Ishikawa (cell line): ENCODE data around the gene SPAG6.

ENCODE experiments used
- CEBPB ChIP-seq: IDR thresholded peaks from 2 replicates; pipeline ENCODE4 v1.6.1; 2012
- CREB1 ChIP-seq: IDR thresholded peaks from 2 replicates; pipeline ENCODE4 v1.6.1; 2012; ENCODE audit warnings: low read depth
- EGR1 ChIP-seq: IDR thresholded peaks from 2 replicates; pipeline ENCODE4 v1.6.1; 2012
- EP300 ChIP-seq: IDR thresholded peaks from 2 replicates; pipeline ENCODE4 v1.6.1; 2012; ENCODE audit warnings: borderline replicate concordance
- FOXM1 ChIP-seq: IDR thresholded peaks from 2 replicates; pipeline ENCODE4 v1.6.1; 2012; ENCODE audit warnings: low read depth, borderline replicate concordance
- NFIC ChIP-seq: IDR thresholded peaks from 2 replicates; pipeline ENCODE4 v1.6.1; 2012
- RAD21 ChIP-seq: IDR thresholded peaks from 2 replicates; pipeline ENCODE4 v1.6.1; 2012; ENCODE audit warnings: low read depth
- TAF1 ChIP-seq: IDR thresholded peaks from 2 replicates; pipeline ENCODE4 v1.6.1; 2012; ENCODE audit warnings: low read depth, mild to moderate bottlenecking
- TCF12 ChIP-seq: IDR thresholded peaks from 2 replicates; pipeline ENCODE4 v1.6.1; 2012; ENCODE audit warnings: low read depth
- TEAD4 ChIP-seq: IDR thresholded peaks from 2 replicates; pipeline ENCODE4 v1.6.1; 2012
- YY1 ChIP-seq: IDR thresholded peaks from 2 replicates; pipeline ENCODE4 v1.6.1; 2012; ENCODE audit warnings: low read depth
- ZBTB7A ChIP-seq: IDR thresholded peaks from 2 replicates; pipeline ENCODE4 v1.6.1; 2012; ENCODE audit warnings: low read depth
- TF ChIP-seq, protein P1 (sequence below): IDR thresholded peaks from 2 replicates; pipeline ENCODE4 v1.6.1; 2012
- TF ChIP-seq, protein P2 (sequence below): IDR thresholded peaks from 2 replicates; pipeline ENCODE4 v1.6.1; 2012; ENCODE audit warnings: low read depth, mild to moderate bottlenecking
- TF ChIP-seq, protein P3 (sequence below): IDR thresholded peaks from 2 replicates; pipeline ENCODE4 v1.6.1; 2012

SPAG6 gene

DNA sequence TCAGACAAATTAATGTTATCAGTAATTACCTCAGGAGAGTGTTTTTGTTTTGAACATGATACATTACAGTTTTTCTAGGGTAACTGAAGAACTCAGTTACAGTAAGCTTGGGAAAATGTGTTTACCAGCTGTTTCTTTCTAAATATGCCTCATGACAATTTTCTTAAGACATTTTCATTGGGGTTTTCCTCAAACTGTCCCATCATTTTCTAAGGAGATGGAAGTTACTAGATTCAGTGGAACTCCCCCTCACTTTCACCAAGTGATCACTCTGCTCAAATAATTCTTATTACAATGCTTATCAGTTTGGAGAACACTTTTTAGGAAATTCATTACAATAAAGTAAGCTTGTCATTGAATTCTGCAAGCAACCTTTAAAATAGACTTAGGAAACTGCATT lies 6.4 kb upstream of the SPAG6 start:
- TF ChIP-seq, protein P1, sequence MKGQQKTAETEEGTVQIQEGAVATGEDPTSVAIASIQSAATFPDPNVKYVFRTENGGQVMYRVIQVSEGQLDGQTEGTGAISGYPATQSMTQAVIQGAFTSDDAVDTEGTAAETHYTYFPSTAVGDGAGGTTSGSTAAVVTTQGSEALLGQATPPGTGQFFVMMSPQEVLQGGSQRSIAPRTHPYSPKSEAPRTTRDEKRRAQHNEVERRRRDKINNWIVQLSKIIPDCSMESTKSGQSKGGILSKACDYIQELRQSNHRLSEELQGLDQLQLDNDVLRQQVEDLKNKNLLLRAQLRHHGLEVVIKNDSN, result no peak
- TF ChIP-seq CREB1, result no peak
- TF ChIP-seq, protein P2, sequence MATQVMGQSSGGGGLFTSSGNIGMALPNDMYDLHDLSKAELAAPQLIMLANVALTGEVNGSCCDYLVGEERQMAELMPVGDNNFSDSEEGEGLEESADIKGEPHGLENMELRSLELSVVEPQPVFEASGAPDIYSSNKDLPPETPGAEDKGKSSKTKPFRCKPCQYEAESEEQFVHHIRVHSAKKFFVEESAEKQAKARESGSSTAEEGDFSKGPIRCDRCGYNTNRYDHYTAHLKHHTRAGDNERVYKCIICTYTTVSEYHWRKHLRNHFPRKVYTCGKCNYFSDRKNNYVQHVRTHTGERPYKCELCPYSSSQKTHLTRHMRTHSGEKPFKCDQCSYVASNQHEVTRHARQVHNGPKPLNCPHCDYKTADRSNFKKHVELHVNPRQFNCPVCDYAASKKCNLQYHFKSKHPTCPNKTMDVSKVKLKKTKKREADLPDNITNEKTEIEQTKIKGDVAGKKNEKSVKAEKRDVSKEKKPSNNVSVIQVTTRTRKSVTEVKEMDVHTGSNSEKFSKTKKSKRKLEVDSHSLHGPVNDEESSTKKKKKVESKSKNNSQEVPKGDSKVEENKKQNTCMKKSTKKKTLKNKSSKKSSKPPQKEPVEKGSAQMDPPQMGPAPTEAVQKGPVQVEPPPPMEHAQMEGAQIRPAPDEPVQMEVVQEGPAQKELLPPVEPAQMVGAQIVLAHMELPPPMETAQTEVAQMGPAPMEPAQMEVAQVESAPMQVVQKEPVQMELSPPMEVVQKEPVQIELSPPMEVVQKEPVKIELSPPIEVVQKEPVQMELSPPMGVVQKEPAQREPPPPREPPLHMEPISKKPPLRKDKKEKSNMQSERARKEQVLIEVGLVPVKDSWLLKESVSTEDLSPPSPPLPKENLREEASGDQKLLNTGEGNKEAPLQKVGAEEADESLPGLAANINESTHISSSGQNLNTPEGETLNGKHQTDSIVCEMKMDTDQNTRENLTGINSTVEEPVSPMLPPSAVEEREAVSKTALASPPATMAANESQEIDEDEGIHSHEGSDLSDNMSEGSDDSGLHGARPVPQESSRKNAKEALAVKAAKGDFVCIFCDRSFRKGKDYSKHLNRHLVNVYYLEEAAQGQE, result no peak
- no peak for TF ChIP-seq NFIC
- TF ChIP-seq YY1, result no peak
- TF ChIP-seq EP300, result no peak
- TF ChIP-seq, protein P3, sequence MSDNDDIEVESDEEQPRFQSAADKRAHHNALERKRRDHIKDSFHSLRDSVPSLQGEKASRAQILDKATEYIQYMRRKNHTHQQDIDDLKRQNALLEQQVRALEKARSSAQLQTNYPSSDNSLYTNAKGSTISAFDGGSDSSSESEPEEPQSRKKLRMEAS, result no peak
- TF ChIP-seq FOXM1, result no peak
- TF ChIP-seq TCF12, result no peak
- no peak for TF ChIP-seq TEAD4
- no peak for TF ChIP-seq TAF1
- no peak for TF ChIP-seq ZBTB7A
- TF ChIP-seq RAD21, result no peak
- no peak for TF ChIP-seq CEBPB
- no peak for TF ChIP-seq EGR1

DNA sequence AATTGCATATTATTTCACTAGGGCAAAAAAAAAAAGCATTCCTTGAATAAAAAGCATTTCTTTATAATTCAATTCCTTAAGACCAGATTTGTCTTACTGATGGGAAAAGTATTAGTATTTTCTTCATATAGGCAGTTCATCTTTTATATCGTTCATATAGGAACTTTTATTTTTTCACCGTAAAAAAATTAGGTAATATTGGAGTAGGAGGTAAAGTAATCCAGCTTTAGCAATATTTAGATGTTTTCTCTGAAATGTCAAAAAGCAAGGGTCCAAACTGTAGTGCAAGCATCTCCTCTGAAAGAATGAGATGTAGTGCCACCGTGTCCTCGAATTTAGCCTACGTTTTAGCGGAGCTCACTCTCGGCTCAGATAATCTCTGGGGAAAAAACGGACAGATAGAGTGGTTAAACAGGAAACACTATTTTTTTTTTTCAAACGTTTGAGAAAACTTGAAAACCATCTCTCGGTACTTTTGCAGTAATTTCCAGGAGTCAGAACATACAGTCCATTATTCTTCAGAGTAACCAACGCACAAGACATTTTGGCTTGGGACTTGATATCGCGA lies 5.5 kb upstream of the SPAG6 start:
- TF ChIP-seq TEAD4, result no peak
- no peak for TF ChIP-seq NFIC

DNA sequence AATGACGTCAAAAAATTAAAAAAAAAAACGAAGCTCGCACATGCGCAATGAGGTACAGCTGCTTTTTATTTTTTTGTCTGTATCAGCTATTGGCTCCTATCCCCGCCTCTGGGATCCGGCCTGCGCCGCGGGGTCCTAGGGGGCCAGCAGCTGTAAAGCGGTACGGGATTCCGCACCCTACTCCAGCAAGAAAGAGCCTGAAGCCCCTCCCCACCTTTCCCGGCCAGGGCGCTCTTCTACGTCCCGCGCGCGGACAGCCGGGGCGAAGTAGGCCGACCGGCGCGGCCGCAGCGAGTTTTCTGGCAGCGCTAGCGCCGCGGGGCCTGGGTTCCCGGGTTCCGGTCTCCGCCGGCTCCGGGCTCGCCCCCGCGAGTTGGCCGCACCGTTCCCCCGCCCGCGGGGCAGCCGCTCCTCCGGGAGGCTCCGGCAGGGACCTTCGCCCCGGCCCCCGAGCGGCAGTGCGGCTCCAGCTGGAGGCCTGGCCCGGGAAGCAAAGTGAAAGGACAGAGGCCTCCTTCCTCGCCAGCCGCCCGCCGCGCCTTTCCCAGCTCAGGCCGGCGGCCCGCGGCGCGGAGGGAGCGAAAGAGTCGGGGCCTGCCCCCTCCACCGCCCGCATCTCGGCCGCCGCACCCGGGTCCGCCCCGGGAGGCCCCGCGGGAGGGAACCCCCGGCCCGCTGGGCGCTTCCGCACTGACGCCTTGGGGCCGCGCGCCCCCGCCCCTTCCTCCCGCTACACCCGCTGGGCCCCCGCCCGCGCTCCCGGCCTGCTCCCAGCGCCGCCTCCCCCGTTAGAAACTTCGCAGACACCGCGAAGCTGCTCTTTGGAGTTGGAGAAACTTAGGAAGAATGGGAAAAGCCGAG lies 4.7 kb upstream of the SPAG6 start:
- peak; percentile 69; the same call in 1 of the 2 replicates for TF ChIP-seq CREB1
- TF ChIP-seq TCF12, result peak; percentile 21; the same call in 1 of the 2 replicates
- no peak for TF ChIP-seq RAD21
- TF ChIP-seq TAF1, result peak; percentile 50
- 0 out of 2 replicates have a peak, but pooled peaks have one; percentile 13 for TF ChIP-seq EP300
- TF ChIP-seq, protein P1, result no peak

DNA sequence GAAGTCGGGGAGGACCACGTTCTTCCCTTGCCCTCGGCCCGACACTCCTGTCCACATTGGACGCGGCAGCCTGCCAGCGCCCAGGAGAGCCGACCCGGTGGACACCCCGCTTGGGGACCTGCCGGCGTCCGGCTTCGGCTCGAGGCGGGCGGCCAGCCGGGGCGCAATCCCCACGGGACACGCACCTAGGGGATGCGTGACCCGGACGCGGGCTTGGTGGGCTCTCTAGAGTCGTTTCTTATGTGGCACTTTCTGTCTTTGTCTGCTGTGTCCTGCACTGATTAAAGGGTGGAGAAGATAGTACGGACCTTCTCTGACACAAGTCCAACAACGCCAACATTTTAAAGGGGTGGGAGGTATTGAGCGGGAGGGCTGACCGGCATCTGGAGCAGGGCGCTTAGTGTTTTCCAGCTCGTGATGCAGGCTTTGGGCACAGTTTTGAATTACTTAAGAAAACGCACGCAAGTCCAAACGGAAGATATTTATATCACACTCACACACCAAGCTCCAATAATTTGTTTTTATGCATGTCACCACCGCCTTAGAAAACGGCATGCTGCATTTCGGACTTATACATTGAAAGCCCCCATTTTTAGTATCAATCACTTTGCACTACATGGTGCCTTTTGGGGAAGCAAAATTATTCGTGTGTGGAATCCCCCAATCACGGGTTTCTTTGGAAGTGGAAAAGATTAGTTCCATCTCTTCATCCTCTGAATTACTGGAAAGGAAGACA lies 3.9 kb upstream of the SPAG6 start:
- TF ChIP-seq NFIC (peak; percentile 15; the same call in 1 of the 2 replicates), CREB1 (no peak)

DNA sequence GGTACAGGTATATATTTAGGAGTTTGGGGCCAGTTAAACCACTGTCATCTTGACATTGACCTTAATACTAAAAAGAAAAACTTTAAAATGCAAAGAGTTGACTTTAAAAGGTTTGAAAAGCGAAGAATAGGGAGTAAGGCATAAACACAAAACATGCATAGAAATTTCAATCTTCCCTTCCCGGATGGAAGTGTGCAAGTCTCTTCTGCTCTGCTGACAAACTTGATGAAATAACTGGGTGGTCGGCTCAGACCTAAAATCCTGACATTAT lies 3.4 kb upstream of the SPAG6 start:
- TF ChIP-seq ZBTB7A (no peak), NFIC (no peak), TCF12 (no peak), CEBPB (no peak), EGR1 (no peak), RAD21 (no peak), CREB1 (no peak)
- TF ChIP-seq, protein P1, result no peak
- TF ChIP-seq, protein P2, result no peak

DNA sequence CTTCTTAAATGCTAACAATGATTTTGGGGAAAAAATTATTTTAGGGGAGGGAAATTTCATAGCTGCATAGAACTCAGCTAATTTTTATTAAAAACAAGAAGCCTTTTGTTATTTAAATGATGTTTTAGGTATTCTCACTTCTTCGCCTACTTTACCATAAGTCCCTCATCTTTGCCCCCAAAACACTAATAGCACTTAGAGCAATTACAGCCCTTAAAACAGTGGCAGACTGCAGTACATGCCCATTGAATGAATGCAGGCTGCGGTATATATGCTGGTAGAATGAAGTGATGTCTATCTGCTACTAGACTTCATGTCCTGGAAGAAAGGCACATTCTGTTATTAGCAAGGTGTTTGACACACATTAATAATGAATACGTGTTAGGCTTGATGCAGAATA lies 2.9 kb upstream of the SPAG6 start:
- TF ChIP-seq YY1 (no peak), TCF12 (no peak), RAD21 (no peak), CREB1 (no peak), EP300 (no peak), ZBTB7A (no peak), CEBPB (no peak), EGR1 (no peak), TEAD4 (no peak), FOXM1 (no peak), NFIC (no peak), TAF1 (no peak)
- TF ChIP-seq, protein P3, result no peak
- TF ChIP-seq, protein P1, result no peak
- TF ChIP-seq, protein P2, result no peak
